HG02588 (cell line): Measurements from ENCODE around the gene PPDPF.
"Not testable (repeated sequence)": the region's sequence is repeated elsewhere in the genome, so short reads cannot be mapped to it uniquely, and the experiment has no call there.

ENCODE experiments used
- ATAC-seq: cut with Tn5 transposase; IDR thresholded peaks from one replicate; pipeline ENCODE4 v1.9.1; 2021; ENCODE audit warnings: mild to moderate bottlenecking, moderate library complexity; ENCODE audit not compliant: unreplicated experiment

Gene PPDPF

DNA sequence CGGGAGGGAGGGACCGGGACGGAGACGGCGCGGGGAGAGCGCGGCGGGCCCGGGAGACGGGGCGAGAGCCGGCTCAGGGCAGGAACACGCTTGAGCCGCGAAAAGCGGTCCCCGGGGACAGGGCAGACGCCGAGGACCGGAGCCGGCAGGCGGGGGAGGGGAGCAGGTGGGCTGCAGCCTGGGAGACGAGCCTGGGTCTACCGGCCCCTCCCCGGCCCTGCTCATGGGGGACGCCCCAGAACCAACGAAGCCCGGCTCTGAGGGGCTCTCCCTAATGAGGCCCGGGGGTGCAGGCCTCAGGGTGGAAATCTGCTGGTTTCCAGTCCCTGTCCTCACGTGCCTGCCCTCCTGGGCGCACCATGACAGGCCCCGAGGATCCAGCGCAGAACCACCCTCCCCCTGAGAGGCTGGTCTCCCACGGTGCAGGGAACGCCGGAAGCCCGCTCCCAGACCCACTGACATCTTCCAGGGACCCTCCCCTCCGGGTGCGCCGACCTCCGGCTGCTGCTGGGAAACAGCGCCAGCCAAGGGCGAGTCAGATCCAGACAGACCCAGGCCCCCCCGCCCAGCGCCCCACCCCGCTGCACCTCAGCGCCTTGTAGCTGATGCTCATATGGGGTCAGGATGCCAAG, 21.1 kb upstream of the PPDPF start:
- no peak for ATAC-seq

- no peak for ATAC-seq
These were observed 20.2 kb upstream of the PPDPF start for GRCh38 chr20:63500151-63500901.

DNA sequence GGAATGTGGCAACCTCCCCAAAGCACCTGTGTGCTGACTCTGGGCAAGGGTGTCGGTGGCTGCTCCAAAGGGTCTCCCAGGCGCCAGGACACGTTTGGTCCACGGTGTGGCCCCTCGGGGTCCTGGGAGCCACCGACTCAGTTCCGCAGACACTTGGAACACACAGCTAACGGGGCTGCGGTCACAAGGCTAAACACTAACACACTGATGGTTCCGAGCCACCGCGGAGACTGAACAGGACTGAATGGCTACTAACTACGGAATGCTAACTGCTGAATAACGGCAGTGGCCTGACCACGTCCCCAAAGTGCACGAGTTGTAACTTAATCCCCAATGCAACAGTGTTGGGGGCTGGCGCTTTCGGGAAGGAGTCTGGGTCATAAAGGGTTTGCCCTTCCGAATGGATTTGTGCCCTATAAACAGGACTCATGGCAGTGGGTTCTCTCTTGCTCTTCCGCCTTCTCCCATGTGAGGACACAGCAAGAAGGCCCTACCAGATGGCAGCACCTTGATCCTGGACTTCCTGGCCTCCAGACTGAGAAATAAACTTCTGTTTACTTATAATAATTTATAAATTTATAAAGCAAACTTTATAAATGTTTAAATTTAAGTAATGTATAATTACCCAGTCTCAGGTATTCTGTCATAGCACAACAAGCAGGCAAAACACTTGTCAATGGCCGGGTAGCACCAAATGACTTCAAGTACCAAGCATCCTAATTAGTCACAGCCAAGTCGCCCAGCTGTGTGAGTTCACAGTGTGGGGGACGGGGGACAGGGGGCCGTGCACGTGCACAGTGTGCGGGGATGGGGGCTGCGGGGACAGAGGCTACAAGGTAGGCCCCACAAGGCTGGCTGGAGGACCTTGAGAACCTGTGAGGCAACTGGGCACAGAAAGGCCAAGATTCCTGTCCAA, 19.4 kb upstream of the PPDPF start:
- no peak for ATAC-seq

- ATAC-seq = no peak
These were observed 18.5 kb upstream of the PPDPF start for GRCh38 chr20:63501818-63502670.

GRCh38 chr20:63502671-63503172, 17.8 kb upstream of the PPDPF start:
- no peak for ATAC-seq

GRCh38 chr20:63503524-63503923, 17.0 kb upstream of the PPDPF start:
- no peak for ATAC-seq

DNA sequence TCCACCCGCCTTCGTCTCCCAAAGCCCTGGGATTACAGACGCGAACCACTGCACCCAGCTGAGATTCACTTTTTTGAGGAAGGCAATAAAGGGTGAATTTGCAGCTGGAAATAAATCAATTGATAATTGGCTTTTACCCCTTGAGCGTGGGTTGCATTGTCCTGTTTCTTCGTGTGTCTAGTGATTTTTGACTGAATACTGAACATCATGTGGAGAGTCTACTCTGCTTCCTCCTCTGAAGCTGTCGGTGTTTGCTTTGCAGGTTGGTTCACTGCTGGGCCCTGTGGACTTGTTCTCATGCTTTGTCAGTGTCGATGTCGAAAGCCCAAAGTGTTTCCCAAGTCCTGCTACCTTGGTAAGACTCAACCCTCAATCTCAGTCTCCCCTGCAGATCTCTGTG, 15.9 kb upstream of the PPDPF start:
- ATAC-seq = no peak

DNA sequence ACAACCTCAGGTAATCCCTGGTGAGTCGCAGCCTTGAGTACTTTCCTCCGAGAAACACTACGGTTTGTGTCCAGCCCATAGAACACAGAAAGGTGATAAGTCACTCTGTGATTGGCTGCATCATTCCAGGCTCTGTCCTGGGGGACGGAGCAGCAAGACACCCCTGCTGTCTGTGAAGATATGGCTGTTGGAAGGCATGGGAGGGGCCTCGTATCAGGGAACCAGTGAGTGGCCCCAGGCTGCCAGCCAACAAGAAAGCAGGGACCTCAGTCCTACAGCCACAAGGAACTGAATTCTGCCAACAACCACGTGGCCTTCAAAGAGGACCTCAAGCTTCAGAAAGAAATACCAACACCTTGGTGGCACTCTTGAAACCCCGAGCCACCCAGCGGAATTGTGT, 15.3 kb upstream of the PPDPF start:
- ATAC-seq = no peak

DNA sequence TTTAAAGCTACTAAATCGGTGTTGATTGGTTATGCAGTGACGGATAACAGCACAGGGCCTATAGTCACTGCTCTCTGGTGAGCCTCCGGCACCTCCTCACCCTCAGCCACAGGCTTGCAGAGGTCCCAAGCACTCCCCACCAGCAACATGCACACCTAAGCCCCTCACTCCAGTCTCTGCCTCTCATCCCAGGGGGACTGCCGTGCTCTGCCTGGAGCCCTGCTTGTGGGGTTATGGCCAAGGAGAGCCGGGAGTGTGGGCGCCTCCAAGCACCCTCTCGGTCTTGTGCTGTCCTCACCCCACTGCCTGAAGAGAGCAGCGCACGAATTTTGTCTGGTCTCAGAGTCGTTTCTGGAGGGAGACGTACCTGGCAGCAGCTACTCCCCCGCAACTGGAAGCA, 14.8 kb upstream of the PPDPF start:
- ATAC-seq = no peak

- no peak for ATAC-seq
These were observed 13.4 kb upstream of the PPDPF start for GRCh38 chr20:63507083-63507743.

DNA sequence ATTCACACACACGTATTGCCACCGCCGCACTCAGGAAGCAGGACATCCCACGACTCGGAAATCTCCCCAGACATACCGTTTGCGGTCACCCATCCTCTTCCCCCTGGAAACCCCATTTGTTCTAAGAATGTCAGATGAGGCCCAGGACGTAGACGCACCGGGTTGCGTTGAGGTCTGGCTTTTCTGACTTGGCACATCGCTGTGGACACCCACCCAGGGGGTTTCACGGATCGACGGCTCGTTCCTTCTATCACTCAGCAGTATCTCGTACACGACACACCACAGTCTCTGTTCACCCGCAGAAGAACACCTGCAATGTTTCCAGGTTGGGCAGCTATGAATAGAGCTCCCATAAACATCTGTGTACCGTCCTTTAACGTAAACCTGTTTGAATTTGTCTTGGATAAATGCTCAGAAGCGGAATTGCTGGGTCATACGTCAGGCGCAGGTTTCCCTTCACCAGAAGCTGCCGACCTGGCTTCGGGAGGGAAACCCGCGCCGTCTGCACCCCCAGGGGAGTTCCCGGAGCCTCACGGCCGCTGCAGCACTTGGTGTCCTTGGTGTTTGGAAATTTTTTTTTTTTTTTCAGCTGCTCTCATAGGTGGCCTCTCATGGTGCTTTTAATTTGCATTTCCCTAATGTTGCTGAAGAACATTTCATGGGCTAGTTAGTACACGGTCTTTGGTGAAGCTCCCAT, 12.3 kb upstream of the PPDPF start:
- ATAC-seq = no peak

DNA sequence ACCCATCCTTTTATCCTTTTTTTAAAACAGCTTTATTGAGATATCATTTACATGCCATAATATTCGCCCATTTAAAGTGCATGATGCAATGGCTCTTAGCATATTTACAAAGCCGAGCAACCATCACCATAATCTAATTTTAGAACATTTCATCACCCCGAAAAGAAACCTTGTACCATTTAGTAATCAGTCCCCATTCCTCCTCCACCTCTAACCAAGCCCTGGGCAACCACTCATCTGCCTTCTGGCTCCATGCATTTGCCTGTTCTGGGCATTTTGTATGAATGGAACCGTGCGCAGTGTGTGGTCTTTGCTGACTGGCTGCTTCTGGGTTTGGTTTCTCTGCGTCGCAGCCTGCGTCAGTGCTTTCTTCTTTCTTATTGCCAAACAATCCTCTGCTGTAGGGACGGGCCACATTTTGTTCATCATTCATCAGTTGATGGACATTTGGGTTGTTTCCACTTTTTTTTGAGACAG, 11.4 kb upstream of the PPDPF start:
- ATAC-seq = no peak

GRCh38 chr20:63513207-63513606, 7.4 kb upstream of the PPDPF start:
- ATAC-seq = no peak

DNA sequence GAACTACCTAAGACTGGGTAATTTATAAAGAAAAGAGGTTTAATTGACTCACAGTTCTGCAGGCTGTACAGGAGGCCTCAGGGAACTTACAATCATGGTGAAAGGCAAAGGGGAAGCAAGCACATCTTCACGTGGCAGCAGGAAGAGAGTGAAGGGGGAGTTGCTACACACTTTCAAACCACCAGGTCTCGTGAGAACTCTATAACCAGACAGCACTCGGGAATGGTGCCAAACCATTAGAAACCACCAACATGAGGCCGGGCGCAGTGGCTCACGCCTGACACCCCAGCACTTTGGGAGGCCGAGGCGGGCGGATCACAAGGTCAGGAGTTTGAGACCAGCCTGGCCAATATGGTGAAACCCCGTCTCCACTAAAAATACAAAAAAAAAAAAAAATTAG, 6.0 kb upstream of the PPDPF start:
- ATAC-seq = not testable (repeated sequence)

DNA sequence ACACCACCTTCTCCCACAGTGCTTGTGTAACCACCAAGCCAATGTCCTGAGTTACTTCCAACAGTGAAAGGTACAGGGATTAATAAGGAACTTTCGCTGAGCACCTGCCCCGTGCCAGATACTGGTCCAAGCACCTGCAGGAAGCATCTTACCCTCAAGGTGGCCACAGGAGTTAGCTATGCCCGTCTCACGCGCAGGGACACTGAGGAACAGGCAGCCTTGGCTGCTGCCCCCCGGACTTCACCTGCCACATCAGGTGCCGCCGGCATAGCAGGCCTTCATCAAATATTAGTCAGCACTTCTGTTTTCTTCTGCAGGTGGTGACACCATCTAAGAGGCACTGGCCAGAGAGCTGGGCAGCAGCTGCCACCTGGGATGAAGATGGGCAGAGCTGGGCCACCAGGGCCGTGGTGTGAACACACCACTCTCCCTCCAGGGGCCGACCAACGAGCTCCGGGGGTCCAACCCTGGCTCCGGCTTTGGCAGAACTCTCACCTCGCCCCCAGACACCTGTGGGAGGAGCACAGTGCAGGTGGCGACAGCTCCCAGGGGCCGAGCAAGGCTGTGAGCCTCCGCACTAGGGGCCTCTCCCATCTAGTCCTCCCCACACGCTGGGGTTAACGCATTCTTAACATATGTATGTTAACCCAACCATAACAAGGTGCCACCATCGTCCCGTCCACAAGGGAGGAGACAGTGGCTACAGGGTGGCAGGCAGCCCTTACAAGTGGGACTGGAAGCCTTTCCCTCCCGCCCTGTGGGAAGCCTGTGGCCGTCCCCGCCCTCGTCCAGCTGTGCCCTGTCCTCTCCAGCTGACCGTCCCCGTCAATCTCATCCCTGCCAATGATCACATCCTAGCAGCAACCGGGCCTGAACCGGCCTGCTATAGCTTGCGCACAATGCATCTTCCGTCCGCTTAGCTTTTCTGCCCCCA, 2.9 kb upstream of the PPDPF start:
- no peak for ATAC-seq

DNA sequence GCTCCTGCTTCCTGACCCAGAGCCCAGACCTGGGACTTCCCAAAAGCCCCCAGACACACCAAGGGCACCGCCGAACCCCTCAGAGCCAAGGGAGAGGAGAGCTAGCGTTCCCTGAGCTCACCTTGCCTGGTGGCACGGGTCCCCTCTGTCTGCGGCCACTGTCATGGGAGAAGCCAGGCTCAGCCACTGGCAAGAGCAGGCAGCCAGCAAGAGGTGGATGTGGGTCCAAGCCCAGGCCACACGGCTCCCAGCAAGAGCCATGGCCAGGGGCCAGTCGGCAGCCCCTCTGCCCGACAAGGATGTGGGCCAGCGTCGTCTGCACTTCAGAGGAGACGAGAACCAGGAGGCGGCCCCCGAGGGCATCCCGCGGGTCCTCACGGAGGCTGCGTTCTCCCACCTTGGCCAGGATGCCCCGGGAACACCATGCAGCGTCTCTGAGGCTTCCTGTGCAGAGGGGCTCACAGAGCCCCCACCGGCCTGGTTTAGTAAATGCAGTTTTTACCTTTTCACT, 2.2 kb upstream of the PPDPF start:
- no peak for ATAC-seq

- ATAC-seq = no peak
These were observed 1.5 kb upstream of the PPDPF start for GRCh38 chr20:63518946-63519667.
